ENCODE data around the gene FHIT. TPM values are rescaled to one million over a fixed set of nuclear protein-coding genes. Genes with fewer than 3 reads are reported as not detected.
A peak's percentile ranks its signal among the peaks of the same experiment; 100 is the strongest.

FHIT gene
- 10 to 100 TPM in 1 of 4 donors, 1 to 10 TPM in 3; 3.2 to 10.9 (median 6.4) TPM for total RNA-seq

GRCh38 chr3:61251174-61251972, at the start of gene FHIT:
Gene FHIT, minus strand, starts transcription at chr3:61251452.
- peak; percentile 100 for ATAC-seq (ENCODE audit: low FRiP score)
- TF ChIP-seq CTCF (IDR thresholded peaks at IDR 0.05): no peak
- peak; percentile 67 for DNase-seq (ENCODE audit: low spot score)

- DNase-seq (ENCODE audit: low spot score) (no peak), ATAC-seq (ENCODE audit: low FRiP score) (no peak)
- no peak for TF ChIP-seq CTCF (IDR thresholded peaks at IDR 0.05)
These were observed 49.5 kb upstream of the FHIT start for GRCh38 chr3:61300786-61301185.

GRCh38 chr3:61300006-61300380, 48.7 kb upstream of the FHIT start:
- TF ChIP-seq CTCF (IDR thresholded peaks at IDR 0.05): no peak
- DNase-seq (ENCODE audit: low spot score) (no peak), ATAC-seq (ENCODE audit: low FRiP score) (no peak)

GRCh38 chr3:61299343-61300005, 48.2 kb upstream of the FHIT start:
- no peak for TF ChIP-seq CTCF (IDR thresholded peaks at IDR 0.05)
- ATAC-seq (ENCODE audit: low FRiP score): no peak
- DNase-seq (ENCODE audit: low spot score): no peak

GRCh38 chr3:61297821-61298220, 46.6 kb upstream of the FHIT start:
- ATAC-seq (ENCODE audit: low FRiP score) (no peak), DNase-seq (ENCODE audit: low spot score) (no peak)
- no peak for TF ChIP-seq CTCF (IDR thresholded peaks at IDR 0.05)

GRCh38 chr3:61288446-61288845, 37.2 kb upstream of the FHIT start:
- TF ChIP-seq CTCF (IDR thresholded peaks at IDR 0.05): no peak
- DNase-seq (ENCODE audit: low spot score) (no peak), ATAC-seq (ENCODE audit: low FRiP score) (no peak)

GRCh38 chr3:61283876-61284275, 32.6 kb upstream of the FHIT start:
- TF ChIP-seq CTCF (IDR thresholded peaks at IDR 0.05): no peak
- no peak for ATAC-seq (ENCODE audit: low FRiP score)
- no peak for DNase-seq (ENCODE audit: low spot score)

Data from omental fat pad (tissue), 4 donors.